Activated T-helper 17 cell treated with anti-CD3 and anti-CD28 coated beads, Interleukin-2, amount 50 U/mL, for 72 hours (primary cell): ENCODE results near the gene NADSYN1. TPM values are rescaled to one million over a fixed set of nuclear protein-coding genes. Genes with fewer than 3 reads are reported as not detected.

Source experiments
- ATAC-seq: fragments of 150-1000 bp; cut with Tn5 transposase; replicated peaks from 2 replicates; pipeline ENCODE4 v1.10.0; 2021; ENCODE audit warnings: mild to moderate bottlenecking, moderate library complexity
- H3K27ac Mint-ChIP-seq: one replicate; pipeline ENCODE4 v1.8.0; 2022; ENCODE audit warnings: mixed read lengths
- H3K27me3 Mint-ChIP-seq: one replicate; pipeline ENCODE4 v1.8.0; 2022; ENCODE audit warnings: mixed read lengths
- H3K36me3 Mint-ChIP-seq: one replicate; pipeline ENCODE4 v1.8.0; 2022; ENCODE audit warnings: low read depth, mild to moderate bottlenecking, mixed read lengths
- H3K4me1 Mint-ChIP-seq: one replicate; pipeline ENCODE4 v1.8.0; 2022; ENCODE audit warnings: mixed read lengths
- H3K4me3 Mint-ChIP-seq: one replicate; pipeline ENCODE4 v1.8.0; 2022; ENCODE audit warnings: mild to moderate bottlenecking, mixed read lengths
- H3K9me3 Mint-ChIP-seq: one replicate; pipeline ENCODE4 v1.8.0; 2022; ENCODE audit warnings: mixed read lengths
- total RNA-seq, 2 donors: library from RNA; stranded (reverse); gene quantifications; one replicate each; pipeline ENCODE4 v1.2.3, GENCODE V29; 2022

NADSYN1 gene
- total RNA-seq, 2 donors from 2014 or later, result 108 to 152 TPM

DNA sequence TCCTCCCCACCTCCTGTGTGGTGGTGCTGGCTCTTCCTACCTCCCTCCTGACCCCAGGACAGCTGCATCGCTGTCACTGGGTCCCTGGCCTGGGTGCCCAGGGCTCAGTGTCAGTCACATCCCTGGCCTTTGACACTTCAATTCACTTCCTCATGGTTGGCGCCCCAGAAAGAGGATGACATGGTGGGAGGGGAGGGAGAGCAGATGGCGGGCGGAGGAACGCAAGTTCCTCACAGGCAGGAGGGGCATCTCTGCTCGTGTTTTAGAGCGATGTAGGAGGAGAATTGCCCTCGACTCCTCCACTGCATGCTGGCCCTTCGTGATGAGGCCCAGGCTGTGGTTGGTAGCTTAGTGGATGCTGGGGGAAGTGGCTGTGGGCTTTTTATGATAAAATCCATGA lies 38.9 kb downstream of the NADSYN1 start:
- Mint-ChIP-seq H3K27ac (peak overlapping the region; percentile 37), H3K36me3 (peaks cover 98% of the 10 kb centered on the region), H3K4me1 (peaks cover 21% of the 10 kb centered on the region), H3K9me3 (no peaks in the 10 kb centered on the region), H3K27me3 (no peaks in the 10 kb centered on the region), H3K4me3 (no peak overlapping the region)
- no peak for ATAC-seq

GRCh38 chr11:71495286-71496230 lies 42.6 kb downstream of the NADSYN1 start:
- H3K36me3 Mint-ChIP-seq, result peaks cover 98% of the 10 kb centered on the region
- no peaks in the 10 kb centered on the region for H3K27me3 Mint-ChIP-seq
- no peaks in the 10 kb centered on the region for H3K9me3 Mint-ChIP-seq
- H3K27ac Mint-ChIP-seq, result no peak overlapping the region
- no peak for ATAC-seq
- H3K4me3 Mint-ChIP-seq, result no peak overlapping the region
- H3K4me1 Mint-ChIP-seq, result no peaks in the 10 kb centered on the region

GRCh38 chr11:71496421-71496820 lies 43.4 kb downstream of the NADSYN1 start:
- no peak overlapping the region for H3K27ac Mint-ChIP-seq
- no peaks in the 10 kb centered on the region for H3K4me1 Mint-ChIP-seq
- H3K4me3 Mint-ChIP-seq, result no peak overlapping the region
- no peaks in the 10 kb centered on the region for H3K27me3 Mint-ChIP-seq
- no peak for ATAC-seq
- H3K9me3 Mint-ChIP-seq, result no peaks in the 10 kb centered on the region
- peaks cover 98% of the 10 kb centered on the region for H3K36me3 Mint-ChIP-seq

DNA sequence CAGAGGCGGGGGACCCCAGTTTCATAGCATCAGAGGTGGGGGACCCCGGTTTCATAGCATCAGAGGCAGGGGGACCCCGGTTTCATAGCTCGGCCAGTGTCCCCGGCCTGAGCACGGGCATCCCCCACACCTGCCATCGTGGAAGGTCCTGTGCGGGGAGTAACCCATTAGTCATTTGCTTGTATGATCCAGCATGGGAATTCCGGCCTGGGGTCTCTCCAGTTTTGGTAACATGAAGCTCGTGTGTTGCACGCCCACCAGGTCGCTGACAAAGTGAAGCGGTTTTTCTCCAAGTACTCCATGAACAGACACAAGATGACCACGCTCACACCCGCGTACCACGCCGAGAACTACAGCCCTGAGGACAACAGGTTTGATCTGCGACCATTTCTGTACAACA lies 45.1 kb downstream of the NADSYN1 start:
- ATAC-seq, result no peak
- Mint-ChIP-seq H3K27me3 (no peaks in the 10 kb centered on the region), H3K36me3 (peaks cover 95% of the 10 kb centered on the region), H3K9me3 (no peaks in the 10 kb centered on the region), H3K27ac (no peak overlapping the region), H3K4me1 (no peaks in the 10 kb centered on the region), H3K4me3 (no peak overlapping the region)

DNA sequence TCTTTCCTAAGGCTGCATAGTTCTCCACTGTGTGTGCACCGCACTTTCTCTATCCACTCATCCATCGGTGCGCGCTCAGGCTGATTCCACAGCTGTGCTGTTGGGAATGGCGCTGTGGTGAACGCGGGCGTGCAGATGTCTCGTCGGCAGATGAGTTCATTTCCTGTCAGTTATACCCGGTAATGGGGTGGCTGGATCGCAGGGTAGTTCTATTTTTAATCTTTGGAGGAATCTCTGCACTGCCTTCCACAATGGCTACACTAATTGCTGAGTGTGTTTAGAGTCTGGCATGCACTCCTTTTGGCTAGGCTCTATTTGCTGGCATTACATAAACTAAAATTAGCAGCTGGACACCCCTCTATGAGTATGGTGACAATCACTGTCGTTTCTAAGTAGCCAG lies 46.1 kb downstream of the NADSYN1 start:
- Mint-ChIP-seq H3K4me1 (no peaks in the 10 kb centered on the region), H3K9me3 (no peaks in the 10 kb centered on the region), H3K27ac (no peak overlapping the region), H3K4me3 (no peak overlapping the region), H3K27me3 (no peaks in the 10 kb centered on the region), H3K36me3 (peaks cover 93% of the 10 kb centered on the region)
- no peak for ATAC-seq

DNA sequence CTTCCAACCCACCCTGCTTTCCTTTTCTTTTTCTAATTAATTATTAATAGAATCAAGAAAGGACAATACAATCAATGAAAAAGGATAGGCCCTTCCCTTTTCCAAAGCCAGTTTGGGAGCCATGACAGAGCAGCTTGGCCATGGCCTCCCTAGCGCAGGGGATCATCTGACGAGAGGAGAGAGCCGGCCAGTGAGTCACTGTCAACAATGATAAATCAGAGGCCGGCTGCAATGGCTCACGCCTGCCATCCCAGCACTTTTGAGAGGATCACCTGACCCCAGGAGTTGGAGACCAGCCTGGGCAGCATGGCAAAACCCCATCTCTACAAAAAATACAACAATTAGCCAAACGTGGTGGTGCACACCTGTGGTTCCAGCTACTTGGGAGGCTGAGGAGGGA lies 46.5 kb downstream of the NADSYN1 start:
- no peak overlapping the region for H3K27ac Mint-ChIP-seq
- H3K4me3 Mint-ChIP-seq, result no peak overlapping the region
- no peaks in the 10 kb centered on the region for H3K9me3 Mint-ChIP-seq
- ATAC-seq, result no peak
- H3K4me1 Mint-ChIP-seq, result no peaks in the 10 kb centered on the region
- H3K36me3 Mint-ChIP-seq, result peaks cover 91% of the 10 kb centered on the region
- H3K27me3 Mint-ChIP-seq, result no peaks in the 10 kb centered on the region

- peaks cover 91% of the 10 kb centered on the region for H3K36me3 Mint-ChIP-seq
- H3K27ac Mint-ChIP-seq, result no peak overlapping the region
- H3K9me3 Mint-ChIP-seq, result no peaks in the 10 kb centered on the region
Observed at GRCh38 chr11:71500601-71501021, 47.6 kb downstream of the NADSYN1 start.

DNA sequence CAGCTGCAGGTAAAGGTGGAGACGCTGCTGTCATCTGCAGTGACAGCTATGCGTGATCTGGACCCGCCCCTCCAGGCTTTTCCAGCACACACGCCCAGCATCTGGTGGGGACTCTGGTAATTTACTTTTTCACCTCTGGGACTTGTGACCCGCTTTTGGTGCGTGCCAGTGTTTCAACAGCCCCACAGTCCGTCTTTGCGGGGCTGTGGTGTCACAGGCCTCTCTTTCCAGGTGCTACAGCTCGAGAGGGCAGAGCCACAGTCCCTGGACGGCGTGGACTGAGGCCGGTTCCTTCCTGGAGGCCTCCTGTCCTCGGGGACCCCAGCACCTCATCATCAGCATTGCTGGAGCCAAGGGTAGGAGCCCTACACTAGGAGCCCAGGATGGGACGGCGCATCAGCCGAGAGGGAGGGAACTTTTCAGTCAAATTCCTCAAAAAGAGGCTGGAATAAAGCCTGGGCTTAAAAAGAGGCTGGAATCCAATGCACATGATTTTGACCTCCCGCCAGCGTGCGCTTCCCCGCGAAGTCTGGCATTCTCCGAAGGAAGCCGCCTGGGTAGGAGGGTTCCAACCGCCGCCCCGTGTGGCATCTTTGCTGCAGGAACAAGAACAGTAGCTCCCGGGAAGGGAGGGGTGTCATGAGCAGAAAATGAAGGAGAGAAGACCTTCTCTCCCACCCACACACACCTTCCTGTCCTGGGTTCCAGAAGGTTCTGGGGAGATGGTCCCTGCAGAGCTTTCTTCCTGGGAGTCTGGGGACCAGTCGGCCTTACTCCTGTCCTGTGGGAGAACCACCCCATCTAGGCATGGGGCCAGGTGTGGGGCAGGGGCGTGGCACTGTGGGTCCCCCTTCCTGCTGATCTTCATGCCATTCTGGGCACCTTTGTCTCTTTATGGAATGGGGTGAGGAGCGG lies 48.3 kb downstream of the NADSYN1 start:
- Mint-ChIP-seq H3K9me3 (no peaks in the 10 kb centered on the region), H3K27me3 (no peaks in the 10 kb centered on the region), H3K4me1 (no peaks in the 10 kb centered on the region), H3K27ac (no peak overlapping the region), H3K4me3 (no peak overlapping the region), H3K36me3 (peaks cover 91% of the 10 kb centered on the region)
- no peak for ATAC-seq

More at GRCh38 chr11:71500601-71501021, 47.6 kb downstream of the NADSYN1 start:
- Mint-ChIP-seq H3K4me3 (no peak overlapping the region), H3K4me1 (no peaks in the 10 kb centered on the region), H3K27me3 (no peaks in the 10 kb centered on the region)
- no peak for ATAC-seq

DNA sequence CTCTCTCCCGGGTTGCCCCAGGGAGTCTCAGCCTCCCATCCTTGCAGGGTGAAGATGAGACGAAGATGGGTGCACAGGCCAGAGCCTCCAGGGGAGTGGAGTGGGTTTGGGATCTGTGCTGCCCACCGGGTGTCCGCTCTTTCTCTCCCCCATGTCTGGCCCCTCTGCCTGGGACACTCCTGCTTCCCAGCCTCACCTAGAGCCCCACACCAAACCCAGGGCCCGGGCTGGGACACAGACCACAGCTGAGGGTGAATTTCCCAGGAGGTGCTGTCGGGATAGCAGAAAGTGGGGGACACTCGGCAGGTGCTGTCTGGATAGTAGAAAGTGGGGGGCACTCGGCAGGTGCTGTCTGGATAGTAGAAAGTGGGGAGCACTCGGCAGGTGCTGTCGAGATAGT lies 49.0 kb downstream of the NADSYN1 start:
- no peak for ATAC-seq
- H3K27me3 Mint-ChIP-seq, result no peaks in the 10 kb centered on the region
- H3K4me1 Mint-ChIP-seq, result no peaks in the 10 kb centered on the region
- peaks cover 89% of the 10 kb centered on the region for H3K36me3 Mint-ChIP-seq
- no peak overlapping the region for H3K27ac Mint-ChIP-seq
- no peak overlapping the region for H3K4me3 Mint-ChIP-seq
- no peaks in the 10 kb centered on the region for H3K9me3 Mint-ChIP-seq

DNA sequence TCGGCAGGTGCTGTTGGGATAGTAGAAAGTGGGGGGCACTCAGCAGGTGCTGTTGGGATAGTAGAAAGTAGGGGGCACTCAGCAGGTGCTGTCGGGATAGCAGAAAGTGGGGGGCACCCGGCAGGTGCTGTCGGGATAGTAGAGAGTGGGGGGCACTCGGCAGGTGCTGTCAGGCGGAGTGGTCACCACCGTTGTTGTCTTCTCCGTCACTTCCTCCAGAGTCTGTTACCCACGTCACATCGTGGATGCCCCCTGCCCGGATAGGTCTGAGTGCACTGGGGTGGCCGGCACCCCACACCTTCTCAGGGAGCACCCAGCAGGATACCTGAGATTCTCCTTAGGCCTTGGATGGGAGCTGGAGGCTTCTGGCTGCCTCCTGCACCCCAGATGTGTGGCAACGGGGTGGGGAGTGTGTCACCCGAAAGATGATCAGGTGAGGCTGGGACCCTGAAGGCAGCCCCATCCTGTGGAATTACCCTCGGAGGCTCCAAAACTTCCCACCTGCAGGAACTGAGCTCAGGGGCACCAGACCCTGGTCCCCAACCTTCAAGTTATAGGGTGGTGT lies 50.0 kb downstream of the NADSYN1 start:
- no peak for ATAC-seq
- no peak overlapping the region for H3K4me3 Mint-ChIP-seq
- no peaks in the 10 kb centered on the region for H3K27me3 Mint-ChIP-seq
- peaks cover 4% of the 10 kb centered on the region for H3K9me3 Mint-ChIP-seq
- H3K27ac Mint-ChIP-seq, result no peak overlapping the region
- H3K4me1 Mint-ChIP-seq, result no peaks in the 10 kb centered on the region
- peaks cover 80% of the 10 kb centered on the region for H3K36me3 Mint-ChIP-seq

GRCh38 chr11:71504531-71504930 lies 51.5 kb downstream of the NADSYN1 start:
- no peak for ATAC-seq
- peaks cover 11% of the 10 kb centered on the region for H3K9me3 Mint-ChIP-seq
- H3K36me3 Mint-ChIP-seq, result peaks cover 64% of the 10 kb centered on the region
- no peak overlapping the region for H3K4me3 Mint-ChIP-seq
- H3K27me3 Mint-ChIP-seq, result no peaks in the 10 kb centered on the region
- H3K27ac Mint-ChIP-seq, result no peak overlapping the region
- no peaks in the 10 kb centered on the region for H3K4me1 Mint-ChIP-seq

- no peaks in the 10 kb centered on the region for H3K27me3 Mint-ChIP-seq
- peaks cover 15% of the 10 kb centered on the region for H3K9me3 Mint-ChIP-seq
- peaks cover 59% of the 10 kb centered on the region for H3K36me3 Mint-ChIP-seq
- no peaks in the 10 kb centered on the region for H3K4me1 Mint-ChIP-seq
- no peak overlapping the region for H3K27ac Mint-ChIP-seq
- no peak overlapping the region for H3K4me3 Mint-ChIP-seq
- ATAC-seq, result no peak
Observed at GRCh38 chr11:71505001-71505400, 52.0 kb downstream of the NADSYN1 start.

- peaks cover 52% of the 10 kb centered on the region for H3K36me3 Mint-ChIP-seq
- H3K9me3 Mint-ChIP-seq, result peaks cover 15% of the 10 kb centered on the region
- no peak for ATAC-seq
- H3K4me1 Mint-ChIP-seq, result no peaks in the 10 kb centered on the region
- no peak overlapping the region for H3K4me3 Mint-ChIP-seq
- no peak overlapping the region for H3K27ac Mint-ChIP-seq
- no peaks in the 10 kb centered on the region for H3K27me3 Mint-ChIP-seq
Observed at GRCh38 chr11:71505781-71506180, 52.8 kb downstream of the NADSYN1 start.

DNA sequence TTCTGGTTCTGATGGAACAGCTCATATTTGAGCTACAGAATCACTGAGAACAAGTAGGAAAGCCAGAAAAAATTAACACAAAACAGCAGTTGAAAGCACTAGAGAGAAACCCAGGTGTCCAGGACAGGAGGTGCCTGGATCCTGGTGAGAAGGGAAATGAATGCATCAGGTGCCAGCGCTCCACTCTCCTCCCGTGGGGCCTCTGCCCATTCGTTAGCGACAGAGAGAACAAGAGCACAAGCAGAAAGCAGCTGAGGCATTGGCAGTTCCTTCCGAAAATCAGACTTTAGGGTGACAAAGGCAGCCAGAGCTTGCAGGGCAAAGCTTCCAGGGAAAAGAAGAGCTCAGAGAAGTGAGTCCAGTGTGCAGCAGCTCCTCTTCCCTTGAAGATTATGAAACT lies 54.1 kb downstream of the NADSYN1 start:
- no peak for ATAC-seq
- H3K9me3 Mint-ChIP-seq, result peaks cover 16% of the 10 kb centered on the region
- no peaks in the 10 kb centered on the region for H3K27me3 Mint-ChIP-seq
- no peak overlapping the region for H3K4me3 Mint-ChIP-seq
- H3K27ac Mint-ChIP-seq, result no peak overlapping the region
- H3K36me3 Mint-ChIP-seq, result peaks cover 38% of the 10 kb centered on the region
- no peaks in the 10 kb centered on the region for H3K4me1 Mint-ChIP-seq
